Esophagus squamous epithelium (tissue), 4 donors: ENCODE results near the gene MOB3B.

ENCODE experiments used
- CTCF ChIP-seq, 6 experiments: fragments of 450-650 bp in 4 of 6; fragments of 200-600 bp in 2 of 6; sonication (generic) in 2 of 6; IDR thresholded peaks; one replicate each; pipeline ENCODE4 v1.5.1; 2016 to 2019; ENCODE audit warnings: antibody characterized with exemption in 6 of 6, mild to moderate bottlenecking in 4 of 6, moderate library complexity in 4 of 6
- POLR2A ChIP-seq, 4 donors: fragments of 450-650 bp; IDR thresholded peaks; one replicate each; pipeline ENCODE4 v1.6.1; 2017; ENCODE audit warnings: antibody characterized with exemption in 4 of 4, mild to moderate bottlenecking in 4 of 4, moderate library complexity in 3 of 4

DNA sequence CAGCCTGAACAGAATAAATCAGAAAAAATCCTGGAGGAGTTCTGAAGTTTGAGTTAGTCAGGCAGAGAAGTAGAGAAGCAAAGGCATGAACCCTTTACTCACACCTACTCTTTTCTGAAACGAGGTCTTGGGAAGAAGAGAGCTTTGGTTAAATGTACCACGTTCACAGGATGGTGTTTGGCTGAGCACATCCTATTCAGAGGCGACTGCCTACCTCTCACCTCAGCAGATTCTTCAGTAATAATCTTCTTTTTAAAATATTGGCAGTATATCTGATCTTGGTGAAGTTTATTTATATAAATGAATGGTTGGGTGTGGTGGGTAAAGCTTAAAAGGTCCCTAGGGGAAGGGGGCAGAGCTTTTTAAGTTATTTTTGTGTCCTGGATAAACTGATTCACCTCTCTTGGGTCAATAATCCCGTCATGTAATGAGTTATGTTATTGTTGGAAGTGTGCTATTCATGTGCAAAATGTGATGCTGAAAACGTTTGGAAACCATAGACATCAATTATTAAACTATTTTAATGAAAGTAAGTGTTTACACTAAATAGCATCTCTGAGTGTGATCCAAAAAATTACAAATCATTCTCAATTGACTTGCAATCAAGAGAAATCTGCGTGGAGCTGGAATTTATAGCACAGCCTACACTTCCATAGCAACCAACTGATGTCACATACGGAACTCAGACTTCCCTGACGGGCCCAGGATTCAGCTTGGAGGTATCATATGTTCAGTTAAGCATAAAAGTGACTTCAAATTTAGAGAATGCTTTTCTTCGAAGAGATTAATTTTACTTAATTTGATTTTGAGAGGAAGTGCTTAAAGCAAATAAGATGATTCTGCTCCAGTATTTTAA is 138.3 kb downstream of the MOB3B start:
- TF ChIP-seq CTCF (IDR thresholded peaks at IDR 0.05) = no peak
- TF ChIP-seq POLR2A (IDR thresholded peaks at IDR 0.05) = no peak
